ENCODE data around the gene SS18L1.

SS18L1 gene

DNA sequence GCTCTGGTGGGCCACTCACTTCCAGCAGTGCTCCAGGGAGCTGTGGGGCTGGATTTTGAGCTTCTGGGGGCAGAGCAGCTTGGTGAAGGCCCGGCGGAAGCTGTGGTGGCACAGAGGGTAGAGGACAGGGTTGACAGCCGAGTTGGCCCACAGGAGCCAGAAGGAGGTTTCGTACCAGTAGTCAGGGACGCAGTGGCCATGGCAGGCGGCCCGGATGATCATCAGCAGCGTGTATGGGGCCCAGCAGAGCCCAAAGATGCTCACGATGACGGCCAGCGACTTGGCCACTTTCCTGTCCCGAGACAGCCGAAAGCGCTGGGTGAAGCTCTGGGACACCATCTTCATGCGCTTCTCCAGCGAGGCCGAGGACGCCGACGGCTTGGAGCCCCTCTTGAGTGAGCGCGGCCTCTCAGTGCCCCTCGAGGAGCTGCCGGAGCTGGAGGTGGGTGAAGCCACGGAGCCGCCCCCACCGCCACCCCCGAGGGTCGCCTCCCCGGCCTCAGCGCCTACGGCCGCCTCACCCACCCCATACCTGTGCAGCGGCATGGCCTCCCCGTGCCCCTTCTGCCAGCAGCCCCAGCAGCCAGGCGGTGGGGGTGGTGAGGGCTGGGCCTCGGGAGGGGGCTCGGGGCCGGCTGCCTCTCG lies 72.5 kb downstream of the SS18L1 start:
- no peak for FAIRE-seq

DNA sequence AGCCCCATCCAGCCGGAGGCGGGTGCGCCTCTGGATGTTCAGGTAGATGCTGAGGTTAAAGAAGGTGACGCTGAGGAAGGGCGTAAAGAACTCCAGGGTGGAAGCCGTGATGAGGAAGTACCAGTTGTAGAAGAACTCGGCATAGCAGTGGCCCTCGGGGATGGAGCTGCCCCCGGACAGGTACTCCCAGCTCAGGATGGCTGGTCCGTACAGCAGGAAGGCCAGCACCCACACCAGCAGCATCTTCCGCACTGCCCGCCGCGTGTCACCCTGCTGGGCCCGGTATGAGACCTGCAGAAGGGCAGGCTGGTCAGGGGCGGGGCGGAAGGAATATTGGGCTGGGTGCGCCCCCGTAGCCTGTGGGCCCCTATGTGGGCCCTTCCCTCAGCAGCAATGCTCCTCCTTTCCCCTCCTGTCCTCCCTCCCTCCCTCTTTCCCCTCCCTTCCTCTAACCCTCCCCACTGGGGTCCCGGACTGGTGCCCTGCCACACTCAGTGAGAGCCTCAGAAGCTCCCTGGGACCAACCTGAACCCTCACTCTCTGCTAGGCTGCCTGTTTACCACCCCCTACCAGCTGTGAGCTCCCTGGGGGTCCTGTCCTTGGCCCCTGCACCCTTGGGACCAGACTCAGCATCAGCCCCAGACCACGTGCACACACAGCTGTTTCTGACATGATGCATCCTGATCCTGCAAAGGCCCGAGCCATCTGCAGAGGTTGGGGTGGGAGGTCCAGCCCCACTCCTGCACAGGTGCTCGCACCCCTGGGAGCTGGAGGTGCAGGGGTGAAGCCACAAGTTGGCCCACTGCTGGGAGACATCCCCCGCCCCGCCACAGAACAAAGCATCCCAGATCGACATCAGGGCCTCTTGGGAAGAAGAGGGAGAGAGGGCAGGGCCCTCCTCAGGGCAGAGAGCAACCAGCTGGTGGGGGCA lies 73.3 kb downstream of the SS18L1 start:
- no peak for FAIRE-seq

DNA sequence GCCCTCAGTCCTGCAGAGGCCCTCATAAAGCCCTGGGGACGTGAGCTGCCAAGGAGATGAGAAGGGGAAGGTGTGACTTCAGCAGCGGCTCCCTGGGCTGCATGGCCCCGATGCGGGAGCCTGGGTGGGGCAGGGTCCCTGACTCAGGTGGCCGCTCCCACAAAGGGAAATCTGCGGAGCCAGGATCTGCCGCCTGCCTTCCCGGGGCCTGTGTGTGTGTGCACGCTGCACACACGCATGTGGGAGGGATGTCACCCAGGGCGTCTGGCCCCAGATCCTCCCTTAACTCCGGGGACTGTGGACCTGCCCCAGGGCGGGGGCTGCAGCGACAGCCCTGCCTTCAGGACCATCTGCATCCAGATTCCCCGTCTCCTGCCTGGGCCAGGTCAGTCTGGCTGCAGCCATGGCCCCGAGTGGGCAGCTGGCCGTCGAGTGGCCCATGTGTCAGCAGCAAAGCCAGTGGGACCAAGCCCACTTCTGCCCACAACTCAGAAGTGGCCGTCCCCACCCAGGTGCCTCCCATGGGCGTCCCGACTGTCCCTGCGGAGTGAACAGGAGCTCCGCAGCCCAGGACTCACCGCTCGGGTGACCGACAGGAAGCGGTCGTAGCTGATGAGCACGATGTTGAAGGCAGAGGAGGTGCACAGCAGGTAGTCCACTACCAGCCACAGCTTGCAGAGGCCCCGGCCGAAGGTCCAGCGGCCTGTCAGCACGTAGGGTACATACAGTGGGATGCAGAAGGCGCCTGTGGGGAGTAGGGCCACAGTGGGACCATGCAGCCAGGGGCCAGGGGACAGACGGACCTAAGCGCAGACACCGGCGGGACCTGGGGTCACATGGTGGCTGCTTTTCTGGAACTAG lies 74.6 kb downstream of the SS18L1 start:
- no peak for FAIRE-seq

DNA sequence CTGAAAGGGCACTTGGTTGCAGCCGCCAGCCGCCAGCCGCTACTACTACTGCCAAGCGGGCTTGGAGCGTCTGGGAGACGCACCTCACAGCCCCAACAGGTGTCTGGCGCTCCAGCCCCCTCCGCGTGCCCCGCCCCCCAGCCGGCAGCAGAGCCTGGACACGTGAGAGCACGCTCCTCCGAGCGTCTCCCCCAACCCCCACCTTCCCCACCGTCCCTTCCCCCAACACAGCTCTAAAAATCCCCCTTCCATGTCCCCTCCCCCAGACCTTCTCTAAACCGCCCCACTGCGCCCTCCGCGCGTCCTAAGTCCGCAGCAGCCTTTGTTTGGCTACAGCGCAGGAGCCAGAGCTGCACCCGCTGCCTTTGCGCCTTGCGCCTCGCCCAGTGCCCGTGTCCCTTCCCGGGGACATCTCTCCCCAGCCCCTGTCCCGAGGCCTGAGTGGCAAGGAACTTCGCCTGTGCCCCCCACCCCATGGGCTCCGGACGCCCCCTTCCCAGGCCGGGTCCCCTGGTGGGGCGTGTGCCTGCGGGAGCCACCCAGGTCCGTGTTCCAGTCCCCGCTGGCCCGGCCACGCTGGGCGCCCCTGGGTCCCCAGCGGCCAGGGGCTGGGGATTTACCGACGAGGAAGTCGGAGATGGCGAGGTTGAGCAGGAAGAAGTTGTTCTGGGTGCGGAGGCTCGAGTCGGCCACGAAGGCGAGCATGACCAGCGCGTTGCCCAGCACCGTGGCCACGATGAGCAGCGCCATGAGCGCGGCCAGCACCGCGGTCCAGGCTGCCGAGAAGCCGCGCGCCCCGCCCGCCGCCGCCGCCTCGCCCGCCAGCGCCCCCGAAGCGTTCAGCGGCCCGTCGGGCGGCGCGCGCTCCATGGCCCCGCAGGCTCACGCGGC lies 75.8 kb downstream of the SS18L1 start:
- no peak for FAIRE-seq

DNA sequence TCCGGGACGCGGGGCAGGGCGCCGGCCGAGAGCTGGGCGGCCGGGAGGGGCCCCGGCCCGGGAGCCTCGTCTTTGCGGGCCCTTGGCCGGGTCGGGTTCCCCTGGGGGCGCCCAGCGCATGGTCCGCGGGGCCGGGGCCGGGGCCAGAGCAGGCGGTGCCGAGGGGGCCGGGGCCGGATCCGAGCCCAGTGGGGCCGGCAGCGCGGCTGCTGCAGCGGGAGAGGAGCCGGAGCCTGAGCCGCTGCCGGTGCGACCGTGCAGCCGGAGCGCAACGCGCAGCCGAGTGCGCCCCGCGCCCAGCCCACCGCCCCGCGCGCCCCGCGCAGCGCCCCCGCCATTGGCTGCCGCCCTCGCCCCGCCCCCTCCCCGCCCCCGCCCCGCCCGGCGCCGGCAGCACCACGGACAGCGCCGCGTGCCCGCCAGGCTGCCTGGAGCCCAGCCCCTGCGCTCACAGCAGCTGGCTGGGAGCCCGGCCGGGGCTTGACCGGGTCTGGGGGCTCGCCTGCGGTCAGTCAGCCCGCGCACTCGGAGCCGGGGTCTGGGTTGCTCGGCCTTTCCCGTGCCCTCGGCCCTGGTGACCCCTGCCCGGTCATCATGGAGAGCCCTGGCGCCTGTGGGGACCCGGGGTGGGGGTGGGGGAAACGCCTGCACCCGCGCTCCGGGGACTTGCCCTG lies 76.6 kb downstream of the SS18L1 start, which contains the start of gene HRH3:
Gene HRH3 (minus strand): TSS at position 287 of the 674 bp plus-strand sequence. CDS start 308 bp downstream, outside the sequence.
- FAIRE-seq = no peak

DNA sequence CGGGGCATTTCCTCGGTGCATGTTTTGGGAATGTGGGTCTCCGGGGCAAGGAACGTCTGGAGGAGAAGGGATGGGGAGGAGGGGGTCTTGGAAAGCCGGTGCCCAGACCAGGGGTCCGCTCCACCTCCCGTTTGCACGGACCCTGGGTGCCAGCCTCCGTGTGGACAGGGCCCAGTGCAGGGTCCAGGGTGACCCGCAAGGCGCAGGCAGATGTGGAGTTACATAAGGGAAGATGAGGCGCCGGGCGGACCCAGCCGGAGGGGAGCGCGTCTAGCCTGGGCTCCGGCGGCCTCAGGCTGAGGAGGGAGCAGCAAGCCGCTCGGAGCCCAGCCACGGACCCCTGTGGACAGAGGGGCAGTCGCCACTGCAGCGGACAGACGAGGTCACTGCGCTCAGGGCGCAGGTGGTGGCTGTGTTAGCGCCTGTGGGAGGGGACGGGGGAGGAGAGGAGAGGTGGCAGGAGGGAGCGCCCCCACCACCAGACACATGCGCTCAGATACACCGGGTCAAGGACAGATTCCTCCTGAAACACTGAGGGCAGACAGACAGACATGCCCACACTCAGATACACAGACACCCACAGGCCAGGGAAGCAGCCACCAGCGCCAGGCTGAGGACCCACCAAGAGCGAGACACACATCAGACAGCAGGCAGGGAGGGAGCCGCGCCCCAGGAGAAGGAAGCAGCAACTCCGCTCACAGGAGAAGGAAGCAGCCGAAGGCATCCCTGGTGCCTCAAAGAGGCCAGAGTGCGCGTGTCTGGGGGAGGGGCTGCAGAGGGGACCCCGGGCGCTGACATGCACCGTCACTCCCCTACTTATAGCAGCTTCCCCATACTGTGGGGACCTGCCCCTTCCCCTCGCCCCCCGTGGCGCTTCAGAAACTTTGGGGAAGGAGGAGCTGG lies 77.3 kb downstream of the SS18L1 start:
- no peak for FAIRE-seq

DNA sequence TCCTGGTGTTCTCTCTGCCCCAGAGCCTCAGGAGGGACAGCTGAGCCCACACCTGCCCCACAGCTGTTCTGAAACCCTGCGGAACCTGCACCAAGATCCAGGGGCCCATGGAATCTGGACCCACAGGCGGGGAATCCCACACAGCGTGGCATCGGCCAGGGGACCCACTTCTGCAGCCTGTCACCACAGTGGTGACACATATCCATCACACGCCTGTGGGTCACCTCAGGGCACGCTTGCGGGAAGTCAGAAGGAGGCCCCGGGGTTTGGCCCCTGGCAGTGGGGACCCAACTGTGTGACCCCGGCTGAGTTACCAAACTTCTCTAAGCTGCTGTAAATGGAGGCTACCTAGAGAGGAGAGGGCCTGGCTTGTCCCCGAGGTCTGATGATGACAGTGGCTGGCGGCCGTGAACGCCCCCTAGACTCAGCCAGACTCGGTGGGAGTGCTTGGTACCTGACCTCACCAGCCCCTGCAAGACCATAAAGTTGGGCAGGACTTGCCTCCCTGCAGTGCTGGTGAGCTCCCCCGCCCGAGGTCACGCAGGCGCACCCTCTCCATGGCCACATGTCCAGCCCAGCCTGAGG lies 78.8 kb downstream of the SS18L1 start:
- no peak for FAIRE-seq

DNA sequence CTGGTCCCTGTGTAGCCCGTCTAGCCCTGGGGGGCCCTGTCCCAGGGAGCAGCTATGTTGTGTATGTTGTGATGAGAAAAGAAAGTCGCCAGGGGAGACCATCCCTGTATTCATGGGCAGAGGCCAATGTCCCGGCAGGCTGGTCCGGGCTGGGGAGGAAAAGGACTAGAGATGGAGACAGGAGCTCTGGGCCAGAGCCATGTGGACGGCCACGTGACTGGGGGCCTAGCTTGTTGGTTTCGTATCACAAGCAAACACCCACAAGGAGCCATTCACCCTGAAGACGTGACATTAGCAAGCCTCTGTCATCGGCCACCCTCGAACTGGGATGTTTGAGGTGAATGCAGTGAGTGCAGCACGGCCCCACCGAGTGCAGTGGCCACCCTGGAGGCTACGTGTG lies 79.4 kb downstream of the SS18L1 start:
- no peak for FAIRE-seq

DNA sequence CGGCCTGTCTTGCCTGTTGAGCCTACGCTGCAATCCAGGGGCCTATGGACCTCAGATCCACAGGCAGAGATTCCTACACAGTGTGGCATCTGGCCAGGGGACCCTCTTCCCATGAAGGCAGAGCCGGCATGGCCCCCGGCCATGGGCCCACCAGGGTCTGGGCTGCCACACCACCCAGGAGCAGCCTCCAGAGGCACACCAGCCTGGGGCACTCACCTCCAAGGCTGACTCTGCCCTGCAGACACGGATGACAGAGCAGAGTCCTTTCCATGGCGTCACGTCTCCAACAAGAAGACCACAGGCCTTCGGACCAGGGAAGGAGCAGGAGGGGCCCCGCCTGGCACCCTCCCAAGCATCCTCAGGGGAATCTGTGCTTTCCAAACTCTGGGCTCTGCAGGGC lies 80.0 kb downstream of the SS18L1 start:
- no peak for FAIRE-seq

DNA sequence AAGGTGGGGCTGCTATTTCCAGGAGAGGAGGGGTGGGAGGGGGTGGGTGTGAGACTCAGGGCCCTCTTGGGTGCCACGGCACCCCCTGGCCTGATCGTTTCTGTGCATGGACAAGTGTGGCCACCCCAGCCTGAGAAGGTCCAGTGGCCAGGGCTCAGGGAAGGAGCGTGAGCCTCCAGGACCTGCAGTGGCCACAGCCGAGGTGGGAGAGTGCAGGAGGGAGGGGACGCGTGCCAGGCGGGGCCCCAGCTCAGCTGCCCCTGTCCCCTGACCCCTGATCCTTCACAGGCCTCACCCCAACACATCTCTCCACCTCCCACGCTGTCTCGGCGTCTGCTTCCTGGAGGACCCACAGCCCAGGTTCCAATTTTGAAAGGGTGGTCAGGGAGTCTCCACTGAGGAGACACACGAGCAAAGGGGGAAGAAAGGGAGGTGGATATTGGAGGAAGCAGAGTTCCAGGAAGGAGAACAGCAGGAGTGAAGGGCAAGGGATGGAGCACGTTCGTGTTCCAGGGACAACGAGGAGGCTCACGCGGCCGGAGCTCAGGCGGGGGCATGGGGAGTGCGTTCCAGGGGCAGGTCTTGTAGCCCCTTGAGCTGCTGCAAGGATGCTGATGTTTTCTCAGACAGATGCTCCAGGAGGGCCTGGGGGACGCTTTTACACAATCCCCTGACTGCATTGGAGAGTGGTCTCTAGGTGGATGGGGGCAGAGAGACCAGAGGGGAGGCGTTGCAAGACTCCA lies 80.7 kb downstream of the SS18L1 start:
- FAIRE-seq = no peak

DNA sequence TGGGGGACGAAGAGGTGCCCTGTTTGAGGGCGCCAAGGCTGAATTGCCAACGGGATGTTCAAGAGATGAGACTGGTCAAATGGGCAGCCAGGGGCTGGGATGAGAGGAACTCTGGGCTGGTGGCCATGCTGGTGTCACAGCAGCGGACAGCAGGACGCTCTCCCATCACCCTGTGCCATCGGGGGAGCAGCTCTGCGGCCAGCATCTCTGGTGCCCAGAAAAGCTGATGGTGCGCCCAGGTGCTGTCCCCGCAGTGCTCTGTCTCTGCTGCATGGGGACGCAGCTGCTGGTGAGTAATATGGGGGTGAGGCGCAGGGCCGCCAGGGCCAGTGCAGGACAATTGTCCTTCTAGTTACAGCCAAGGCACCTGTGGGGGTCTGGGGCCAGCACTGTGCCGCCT lies 81.5 kb downstream of the SS18L1 start:
- no peak for FAIRE-seq

DNA sequence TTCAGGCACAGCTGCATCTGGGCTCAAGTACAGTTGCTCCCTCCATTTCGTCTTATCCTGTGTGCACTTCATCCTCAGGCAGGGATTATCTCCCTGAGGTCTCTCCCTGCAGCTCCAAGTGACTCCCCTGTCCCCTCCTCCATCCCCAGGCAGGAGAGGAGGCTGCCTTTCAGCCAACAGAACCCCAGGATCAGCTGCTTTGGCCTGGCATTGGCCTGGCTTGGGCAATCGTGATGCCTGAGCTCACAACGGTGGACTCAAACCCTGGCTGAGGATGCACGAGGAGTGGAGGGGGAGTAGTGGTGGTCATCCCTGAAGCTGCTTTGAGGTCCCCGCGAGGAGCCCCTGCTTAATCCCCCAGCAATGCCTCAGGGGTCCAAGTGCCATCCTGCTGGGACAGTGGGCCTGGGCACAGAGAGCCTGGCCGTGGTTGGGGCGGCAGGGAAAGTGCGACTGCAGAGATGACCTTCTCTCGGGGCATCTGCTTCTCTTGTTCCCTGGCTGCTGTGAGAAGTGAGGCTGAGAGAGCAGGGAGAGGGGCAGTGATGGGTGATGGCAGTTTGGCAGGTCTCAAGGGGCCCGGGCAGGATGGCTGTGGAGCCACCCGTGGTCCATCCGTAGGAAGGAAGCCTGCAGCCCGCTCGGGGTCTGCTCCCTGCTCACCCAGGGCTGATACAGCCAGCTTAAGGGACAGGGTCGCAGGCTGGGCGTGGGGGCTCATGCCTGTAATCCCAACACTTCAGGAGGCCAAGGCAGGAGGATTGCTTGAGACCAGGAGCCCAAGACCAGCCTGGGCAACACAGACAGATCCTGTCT lies 82.5 kb downstream of the SS18L1 start:
- FAIRE-seq = no peak

DNA sequence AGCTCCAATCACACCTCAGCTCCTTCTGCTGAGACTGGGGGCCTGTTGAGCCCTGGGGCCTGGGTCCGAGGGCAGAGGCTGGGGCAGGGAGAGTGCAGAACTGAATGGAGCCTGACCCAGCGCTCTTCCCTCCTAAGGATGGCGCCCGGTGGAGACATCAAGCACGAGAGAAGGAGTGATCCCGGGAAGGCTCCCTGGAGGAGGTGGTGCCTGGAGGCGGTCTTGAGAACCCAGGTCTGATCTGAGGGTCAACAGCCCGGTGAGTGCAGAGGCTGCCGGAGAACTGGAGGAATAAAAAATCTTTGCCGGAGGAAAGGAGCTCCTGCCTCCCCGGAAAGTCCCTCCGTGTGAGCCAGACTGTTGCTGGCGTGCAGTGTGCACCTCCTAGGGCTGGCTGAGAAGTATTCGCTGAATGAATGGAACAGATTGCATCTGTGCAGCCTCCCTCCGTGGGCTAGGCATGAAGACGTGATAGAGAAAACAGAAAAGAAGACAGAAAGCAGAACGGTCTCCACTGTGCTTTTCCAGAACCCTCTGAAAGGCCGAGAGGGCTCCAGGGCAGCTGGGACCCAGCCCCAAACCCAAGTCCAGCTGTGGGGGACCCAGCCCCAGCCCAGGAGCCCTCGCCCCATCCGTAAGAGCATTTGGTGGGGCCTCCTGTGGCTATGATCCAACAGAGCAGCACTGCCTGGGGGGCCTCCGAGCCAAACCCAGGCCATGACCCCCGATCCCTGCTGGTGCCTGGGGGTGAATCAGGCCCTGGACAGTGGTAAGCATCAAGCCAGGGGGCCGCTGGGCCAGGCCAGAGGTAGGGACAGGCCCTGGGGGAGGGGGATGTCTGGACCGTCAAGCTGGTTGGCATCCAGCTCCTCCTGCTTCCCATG lies 83.4 kb downstream of the SS18L1 start:
- FAIRE-seq = no peak

DNA sequence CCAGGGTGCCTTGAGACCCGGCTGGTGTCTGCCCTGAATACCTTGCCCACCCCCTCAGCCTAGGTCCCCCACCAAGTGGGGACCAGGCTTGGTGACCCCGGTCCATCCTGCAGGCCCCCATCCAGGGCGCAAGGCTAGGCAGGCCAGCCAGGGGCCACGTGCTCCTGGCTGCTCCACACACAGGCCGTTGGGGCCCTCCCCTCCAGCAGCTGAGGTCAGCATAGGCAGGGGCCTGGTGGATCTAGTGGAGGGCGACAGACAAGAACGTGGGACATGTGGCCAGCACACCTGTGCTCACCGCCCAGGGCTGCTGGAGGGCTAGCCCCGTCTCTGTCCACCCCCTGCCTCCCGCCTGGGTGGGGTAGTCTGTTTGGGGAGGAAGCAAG lies 84.0 kb downstream of the SS18L1 start:
- no peak for FAIRE-seq

DNA sequence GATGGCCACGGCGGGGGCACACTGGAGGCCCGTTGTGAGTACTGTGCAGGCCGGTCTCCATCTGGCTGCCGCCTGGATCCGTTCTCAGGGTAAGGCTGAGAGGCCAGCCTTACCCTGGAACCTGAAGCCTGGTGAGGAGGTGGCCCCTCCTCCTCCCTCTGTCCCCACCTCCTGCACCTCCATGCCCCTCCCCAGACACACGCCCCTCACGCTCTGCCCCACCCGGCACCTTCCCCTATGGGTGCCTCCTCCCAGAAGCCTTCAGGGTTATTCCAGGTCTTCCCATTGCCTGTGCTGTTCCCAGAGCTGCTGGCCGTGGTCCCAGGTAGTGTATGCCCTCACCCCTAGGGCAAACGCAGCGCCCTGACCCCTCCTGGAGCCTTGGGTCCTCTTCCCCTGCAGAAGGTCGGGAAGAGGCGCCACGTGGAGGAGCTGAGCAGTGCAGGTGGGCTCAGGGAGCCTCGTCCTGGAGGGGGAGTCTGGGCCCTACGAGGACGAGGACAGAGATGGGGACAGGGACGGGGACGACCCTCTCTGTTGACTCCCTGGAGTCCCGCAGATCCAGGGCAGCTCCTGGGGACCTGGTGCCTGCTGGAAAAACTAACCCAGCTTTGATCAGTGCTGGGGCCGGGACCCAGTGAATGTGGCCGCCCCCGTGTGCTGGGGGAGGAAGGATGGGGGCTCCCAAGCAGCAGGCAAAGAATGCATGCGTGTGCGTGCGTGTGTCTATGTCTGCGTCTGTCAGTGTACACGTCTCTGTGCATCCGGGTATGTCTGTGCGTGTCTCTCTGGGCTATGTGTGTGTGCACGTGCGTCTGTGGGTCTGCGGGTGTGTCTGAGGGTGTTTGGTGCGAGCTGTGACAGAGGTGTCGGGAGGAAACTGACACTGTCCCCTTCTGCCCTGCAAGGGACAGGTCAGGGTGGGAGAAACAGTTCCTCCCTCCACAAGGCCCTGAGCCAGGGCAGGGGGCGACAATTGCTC lies 84.7 kb downstream of the SS18L1 start:
- FAIRE-seq = no peak

DNA sequence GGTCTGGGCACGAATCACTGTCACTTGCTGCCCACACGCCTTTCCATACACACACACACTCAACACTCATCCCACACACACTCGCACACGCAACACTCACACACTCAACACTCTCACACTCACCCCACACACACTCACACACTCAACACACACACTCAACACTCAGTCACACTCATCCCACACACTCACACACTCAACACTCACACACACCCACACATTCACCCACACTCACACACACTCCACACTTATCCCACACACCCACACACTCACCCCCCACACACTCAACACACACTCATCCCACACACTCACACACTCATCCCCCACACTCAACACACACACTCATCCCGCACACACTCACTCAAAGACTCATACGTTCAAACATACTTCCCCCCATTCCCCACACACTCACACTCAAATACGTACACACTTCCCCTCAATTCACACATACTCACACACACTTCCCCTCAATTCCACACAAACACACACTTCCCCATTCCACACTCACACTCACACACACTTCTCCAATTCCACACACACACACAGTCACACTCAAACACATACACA lies 85.5 kb downstream of the SS18L1 start:
- no peak for FAIRE-seq
